GM13976 (cell line): ENCODE results near the gene GPR18.
A peak's percentile ranks its signal among the peaks of the same experiment; 100 is the strongest.

ENCODE experiments used
- DNase-seq: peaks from one replicate; pipeline ENCODE4 v3.0.0; 2012; ENCODE audit warnings: low spot score
- CTCF ChIP-seq: IDR thresholded peaks from 2 replicates; pipeline ENCODE4 v1.5.1; 2012; ENCODE audit warnings: borderline replicate concordance, mild to moderate bottlenecking; ENCODE audit not compliant: insufficient read depth; ENCODE audit errors: extremely low read depth, missing control alignments, control extremely low read depth
- in situ Hi-C: fragments of 300-500 bp; cut with MboI; formaldehyde crosslinking; loops from one replicate; pipeline ENCODE4 v1.12.0; 2022; ENCODE audit warnings: low sequenced_read_pairs, mixed read lengths, inconsistent platforms; ENCODE audit not compliant: unreplicated experiment

GPR18 gene

GRCh38 chr13:99294198-99294597 is 36.0 kb upstream of the GPR18 start:
- in situ Hi-C loops = no loop called here
- DNase-seq = no peak
- no peak for TF ChIP-seq CTCF

GRCh38 chr13:99293178-99293577 is 35.0 kb upstream of the GPR18 start:
- DNase-seq = no peak
- no peak for TF ChIP-seq CTCF
- in situ Hi-C loops = no loop called here

- no peak for DNase-seq
- TF ChIP-seq CTCF = no peak
- in situ Hi-C loops = no loop called here
Observed at GRCh38 chr13:99290894-99291293, 32.7 kb upstream of the GPR18 start.

DNA sequence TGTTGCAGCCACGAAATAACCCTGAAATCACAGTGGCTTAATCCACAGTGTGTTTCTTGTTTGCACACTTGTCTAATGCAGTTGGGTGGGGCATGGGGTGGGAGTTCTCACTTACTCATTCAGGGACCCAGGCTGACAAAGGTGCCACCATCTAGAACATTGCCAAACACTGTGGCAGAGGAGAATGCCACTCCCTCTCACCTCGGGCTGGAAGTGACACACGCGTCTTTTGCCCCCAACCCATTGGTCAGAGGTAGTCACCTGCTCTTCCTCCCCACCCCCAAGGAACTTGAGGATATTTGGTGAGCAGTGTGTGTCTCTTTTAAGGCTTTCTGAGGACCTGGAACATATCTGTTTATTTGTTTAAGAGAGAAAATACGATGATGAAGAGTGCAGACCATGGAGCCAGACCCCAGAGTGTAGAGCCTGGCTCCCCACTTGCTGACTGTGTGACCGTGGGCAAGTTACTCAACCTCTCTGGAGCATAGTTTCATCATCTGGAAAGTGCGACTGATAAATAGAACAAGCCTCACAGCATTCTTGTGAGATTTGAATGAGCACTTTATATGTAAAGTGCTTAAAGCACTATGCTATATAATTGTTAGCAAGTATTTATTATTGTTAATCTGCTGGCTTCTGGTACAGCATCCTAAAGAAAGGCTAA is 31.6 kb upstream of the GPR18 start:
- TF ChIP-seq CTCF = no peak
- in situ Hi-C loops = no loop called here

GRCh38 chr13:99289271-99289670 is 31.1 kb upstream of the GPR18 start:
- no peak for DNase-seq
- in situ Hi-C loops = no loop called here
- TF ChIP-seq CTCF = no peak

More for the DNA sequence above, 31.6 kb upstream of the GPR18 start:
- no peak for DNase-seq

DNA sequence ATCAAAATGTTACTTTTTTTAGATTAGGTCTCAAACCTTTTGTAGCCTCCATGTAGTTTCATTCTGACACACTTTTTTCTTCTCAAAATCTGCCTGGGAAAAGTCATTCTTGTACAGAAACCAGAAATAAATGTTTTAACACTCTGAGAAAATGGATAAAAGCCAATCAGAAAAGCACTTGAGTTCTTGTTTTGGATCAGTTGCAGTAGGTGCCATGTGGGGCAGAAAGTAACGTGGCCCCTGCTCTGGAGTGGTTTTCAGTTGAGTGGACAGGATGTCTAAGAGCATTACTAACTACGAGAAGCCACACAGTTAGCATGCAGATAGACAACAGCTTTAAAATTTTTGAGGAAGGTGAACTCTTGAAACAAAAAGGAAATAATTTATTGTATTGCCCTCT is 29.9 kb upstream of the GPR18 start:
- in situ Hi-C loops = no loop called here
- DNase-seq = peak; percentile 57
- no peak for TF ChIP-seq CTCF
